Measurements from ENCODE around the gene ITIH5. TPM values are rescaled to one million over a fixed set of nuclear protein-coding genes. Genes with fewer than 3 reads are reported as not detected.

ITIH5 gene
- total and polyA plus RNA-seq, 2 donors (not counting 1 experiment from before 2014, with no cell fraction given) = not detected

DNA sequence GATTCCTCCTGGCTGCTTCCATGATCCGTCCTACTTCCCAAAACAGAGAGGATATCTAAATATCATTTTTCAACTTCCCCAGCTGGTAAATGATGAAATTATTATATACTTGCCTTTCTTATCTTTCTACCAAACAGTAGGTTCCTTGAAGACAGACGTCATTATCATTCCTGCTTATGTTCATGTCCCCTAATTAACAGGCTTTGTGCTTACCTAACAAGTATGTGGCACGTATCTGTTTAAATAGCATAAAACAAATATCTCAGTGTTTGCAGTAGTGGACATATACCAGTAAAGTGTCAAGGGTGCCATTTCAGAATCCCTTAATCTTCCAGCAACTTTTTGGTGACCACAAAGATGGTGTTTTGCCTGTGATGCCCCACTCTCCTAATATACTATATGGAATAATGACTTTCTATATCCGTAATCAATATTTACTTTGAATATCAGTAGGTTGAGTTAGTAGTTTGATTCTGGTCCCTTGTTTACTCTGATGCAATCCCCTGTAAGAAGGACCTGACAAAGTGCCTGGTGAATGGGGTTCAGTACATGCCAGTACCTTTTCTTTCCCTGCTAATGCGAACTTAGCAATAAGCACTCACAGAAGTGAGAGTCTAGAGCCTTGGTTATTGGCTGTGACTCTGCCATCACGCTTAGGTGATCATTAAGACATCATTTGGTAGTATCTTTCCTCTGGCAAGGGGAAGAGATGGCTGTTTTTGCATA, 124.4 kb downstream of the ITIH5 start:
- no peak overlapping the region for H3K4me3 ChIP-seq (ENCODE audit: control extremely low read depth in 1 of 5, extremely low read depth in 1 of 5, insufficient read depth in 1 of 5, low read depth in 2 of 5, low read length in 4 of 5)
- no peak for DNase-seq
- CTCF ChIA-PET = no interaction called here
- POLR2A ChIA-PET = no interaction called here
- Mint-ChIP-seq H3K9me3 (ENCODE audit: insufficient read depth) (peaks cover 6% of the 10 kb centered on the region), H3K27ac (no peak overlapping the region), H3K4me3 (no peak overlapping the region), H3K4me1 (no peaks in the 10 kb centered on the region), H3K27me3 (no peaks in the 10 kb centered on the region)
- TF ChIP-seq, protein P1, sequence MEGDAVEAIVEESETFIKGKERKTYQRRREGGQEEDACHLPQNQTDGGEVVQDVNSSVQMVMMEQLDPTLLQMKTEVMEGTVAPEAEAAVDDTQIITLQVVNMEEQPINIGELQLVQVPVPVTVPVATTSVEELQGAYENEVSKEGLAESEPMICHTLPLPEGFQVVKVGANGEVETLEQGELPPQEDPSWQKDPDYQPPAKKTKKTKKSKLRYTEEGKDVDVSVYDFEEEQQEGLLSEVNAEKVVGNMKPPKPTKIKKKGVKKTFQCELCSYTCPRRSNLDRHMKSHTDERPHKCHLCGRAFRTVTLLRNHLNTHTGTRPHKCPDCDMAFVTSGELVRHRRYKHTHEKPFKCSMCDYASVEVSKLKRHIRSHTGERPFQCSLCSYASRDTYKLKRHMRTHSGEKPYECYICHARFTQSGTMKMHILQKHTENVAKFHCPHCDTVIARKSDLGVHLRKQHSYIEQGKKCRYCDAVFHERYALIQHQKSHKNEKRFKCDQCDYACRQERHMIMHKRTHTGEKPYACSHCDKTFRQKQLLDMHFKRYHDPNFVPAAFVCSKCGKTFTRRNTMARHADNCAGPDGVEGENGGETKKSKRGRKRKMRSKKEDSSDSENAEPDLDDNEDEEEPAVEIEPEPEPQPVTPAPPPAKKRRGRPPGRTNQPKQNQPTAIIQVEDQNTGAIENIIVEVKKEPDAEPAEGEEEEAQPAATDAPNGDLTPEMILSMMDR (IDR thresholded peaks at IDR 0.05) = no peak
- TF ChIP-seq EZH2 (IDR thresholded peaks at IDR 0.05; ENCODE audit: borderline replicate concordance, insufficient read depth, low read depth, low read length, poor library complexity, severe bottlenecking) = no peak
- H3K4me2 ChIP-seq (replicated peaks; ENCODE audit: low read depth, low read length, poor library complexity, severe bottlenecking) = no peak overlapping the region
- WGBS (ENCODE audit: insufficient coverage) = 86% methylated on average over 1 of the region's 6 CpGs
- no peak overlapping the region for H3K27ac ChIP-seq (ENCODE audit: low read length in 2 of 2)
- intact Hi-C loops (cut with micrococcal nuclease) = no loop called here
- H3K36me3 ChIP-seq (replicated peaks in 1 of 2; ENCODE audit: control extremely low read depth in 1 of 2, control insufficient read depth in 1 of 2, extremely low read depth in 1 of 2, insufficient read depth in 2 of 2, low read length in 1 of 2) = no peaks in the 10 kb centered on the region
- peaks cover 0 to 4% (median 0%) of the 10 kb centered on the region in 3 donors for H3K9me3 ChIP-seq (ENCODE audit: control extremely low read depth in 1 of 3, control insufficient read depth in 2 of 3, insufficient read depth in 1 of 3, low read length in 2 of 3)
- no peaks in the 10 kb centered on the region for H3K79me2 ChIP-seq (ENCODE audit: control insufficient read depth, insufficient read depth, low read length)
- no peak overlapping the region for H2AFZ ChIP-seq (ENCODE audit: insufficient read depth, low read depth, low read length, poor library complexity, severe bottlenecking)
- no peaks in the 10 kb centered on the region for H4K20me1 ChIP-seq (ENCODE audit: control insufficient read depth, insufficient read depth, low read length, poor library complexity, severe bottlenecking)
- H3K9ac ChIP-seq (ENCODE audit: low read length) = no peak overlapping the region
- no peaks in the 10 kb centered on the region for H3K4me1 ChIP-seq (ENCODE audit: control insufficient read depth in 2 of 2, insufficient read depth in 2 of 2, low read length in 2 of 2)
- H3K27me3 ChIP-seq (replicated peaks in 1 of 4; ENCODE audit: control extremely low read depth in 1 of 4, control insufficient read depth in 3 of 4, insufficient read depth in 4 of 4, low read length in 3 of 4) = no peaks in the 10 kb centered on the region
- ATAC-seq (ENCODE audit: low read depth) = no peak
